Endothelial cell of umbilical vein (primary cell): Measurements from ENCODE around the gene TSN. TPM values are rescaled to one million over a fixed set of nuclear protein-coding genes. Genes with fewer than 3 reads are reported as not detected.
"Not testable (repeated sequence)": the region's sequence is repeated elsewhere in the genome, so short reads cannot be mapped to it uniquely, and the experiment has no call there.

Source experiments
- BruUV-seq: library from RNA; stranded (reverse); fragments of 400-500 nt; replicated peaks from 2 replicates; lab custom pipeline; 2021; lab: Mats Ljungman, UMichigan
- CTCF ChIA-PET: fragments of 300-600, 350-600 bp; sonication (Branson Sonifier 250); formaldehyde crosslinking; loops from one replicate; lab custom pipeline; 2021; ENCODE audit warnings: antibody characterized with exemption, inconsistent platforms; lab: Charles Lee
- POLR2A ChIA-PET: fragments of 300-600, 350-600 bp; sonication (Branson Sonifier 250); formaldehyde crosslinking; loops from one replicate; lab custom pipeline; 2021; ENCODE audit warnings: antibody characterized with exemption, inconsistent platforms; lab: Charles Lee
- DNase-seq: peaks from one replicate; pipeline ENCODE4 v3.0.0-alpha.2; 2011; ENCODE audit warnings: low read depth, low spot score
- FAIRE-seq: peaks from 2 replicates; lab custom pipeline; 2011; peaks lifted over from hg19 to GRCh38; lab: Jason Lieb, UNC
- H2AFZ ChIP-seq: 2 replicates; pipeline ENCODE4 v1.6.0; 2012; ENCODE audit warnings: low read depth, low read length, control low read depth, inconsistent platforms
- H3K27ac ChIP-seq: 2 replicates; pipeline ENCODE4 v1.5.1; 2011; ENCODE audit warnings: low read depth, mild to moderate bottlenecking, control low read depth, low read length, moderate library complexity; ENCODE audit not compliant: insufficient read depth
- H3K27me3 ChIP-seq, 2 experiments: 2 replicates each; pipeline versions ENCODE4 v1.6.0 to v1.6.1; 2011; ENCODE audit warnings: low read length in 2 of 2, mixed read lengths in 1 of 2; ENCODE audit not compliant: control insufficient read depth in 2 of 2, insufficient read depth in 2 of 2
- H3K36me3 ChIP-seq, 2 experiments: 2 replicates in 1 of 2; 3 replicates in 1 of 2; pipeline ENCODE4 v1.5.1; 2011; ENCODE audit warnings: low read length in 2 of 2, mild to moderate bottlenecking in 1 of 2, moderate library complexity in 1 of 2; ENCODE audit not compliant: control insufficient read depth in 2 of 2, insufficient read depth in 2 of 2; ENCODE audit errors: extremely low read depth in 1 of 2
- H3K4me1 ChIP-seq: 3 replicates; pipeline ENCODE4 v1.5.1; 2011; ENCODE audit warnings: mild to moderate bottlenecking, low read length; ENCODE audit not compliant: control insufficient read depth, insufficient read depth; ENCODE audit errors: extremely low read depth
- H3K4me2 ChIP-seq: 2 replicates; pipeline ENCODE4 v1.6.1; 2011; ENCODE audit warnings: low read length, control low read depth, mixed read lengths; ENCODE audit not compliant: insufficient read depth
- H3K4me3 ChIP-seq, 3 experiments: fragments of 200-600 bp in 1 of 3; sonication (generic), shearing (Covaris generic) in 1 of 3; replicated peaks in 1 of 3; 2 replicates each; pipeline ENCODE4 v1.5.1; 2011 to 2016; ENCODE audit warnings: control low read depth in 3 of 3, low read length in 3 of 3, mild to moderate bottlenecking in 2 of 3, inconsistent platforms in 1 of 3, low read depth in 1 of 3, moderate library complexity in 1 of 3; ENCODE audit not compliant: insufficient read depth in 1 of 3
- H3K79me2 ChIP-seq: 2 replicates; pipeline ENCODE4 v1.6.0; 2012; ENCODE audit warnings: low read length, inconsistent platforms; ENCODE audit not compliant: control insufficient read depth, insufficient read depth
- H3K9ac ChIP-seq: replicated peaks from 2 replicates; pipeline ENCODE3; 2011; ENCODE audit warnings: low read length, control low read depth; ENCODE audit not compliant: insufficient read depth; ENCODE audit errors: extremely low read depth
- H3K9me1 ChIP-seq: replicated peaks from 3 replicates; pipeline ENCODE4 v1.6.0; 2011; ENCODE audit warnings: mild to moderate bottlenecking, low read length; ENCODE audit not compliant: control insufficient read depth, insufficient read depth; ENCODE audit errors: extremely low read depth
- H3K9me3 ChIP-seq: replicated peaks from 2 replicates; pipeline ENCODE4 v1.5.1; 2012; ENCODE audit warnings: low read length, inconsistent platforms; ENCODE audit not compliant: control insufficient read depth, insufficient read depth
- H4K20me1 ChIP-seq: replicated peaks from 2 replicates; pipeline ENCODE3; 2011; ENCODE audit warnings: mild to moderate bottlenecking, low read length; ENCODE audit not compliant: control insufficient read depth, insufficient read depth; ENCODE audit errors: extremely low read depth
- POLR2AphosphoS5 ChIP-seq: IDR thresholded peaks from 2 replicates; pipeline ENCODE4 v1.6.1; 2012; ENCODE audit warnings: low read depth, mild to moderate bottlenecking, control low read depth, low read length, moderate library complexity; ENCODE audit not compliant: insufficient read depth
- dilution Hi-C: fragments of 300-500 bp; cut with MboI; formaldehyde crosslinking; loops from one replicate; pipeline ENCODE4 v1.15.0; 2019; ENCODE audit warnings: low sequenced_read_pairs; ENCODE audit not compliant: extremely low pct_ligation_motif_present
- intact Hi-C: fragments of 100-400 bp; cut with micrococcal nuclease; formaldehyde crosslinking; loops from one replicate; pipeline ENCODE4 v1.10.0; 2022
- polyA plus RNA-seq, 4 experiments: library from polyadenylated mRNA; depleted of rRNA in 3 of 4; stranded (reverse) in 3 of 4; unstranded in 1 of 4; fragments of >200 nt; gene quantifications; 2 replicates each; pipeline versions ENCODE4 v1.2.1 to v1.2.3, GENCODE V29; 2011 to 2012; ENCODE audit warnings: missing spikeins in 1 of 4
- total RNA-seq: library from RNA; stranded (reverse); gene quantifications from 2 replicates; pipeline ENCODE4 v1.2.3, GENCODE V29; 2021

TSN gene
- total and polyA plus RNA-seq, 2 donors (not counting 3 experiments of a cell fraction or from before 2014, with no cell fraction given) = 33.2 to 76.1 TPM

DNA sequence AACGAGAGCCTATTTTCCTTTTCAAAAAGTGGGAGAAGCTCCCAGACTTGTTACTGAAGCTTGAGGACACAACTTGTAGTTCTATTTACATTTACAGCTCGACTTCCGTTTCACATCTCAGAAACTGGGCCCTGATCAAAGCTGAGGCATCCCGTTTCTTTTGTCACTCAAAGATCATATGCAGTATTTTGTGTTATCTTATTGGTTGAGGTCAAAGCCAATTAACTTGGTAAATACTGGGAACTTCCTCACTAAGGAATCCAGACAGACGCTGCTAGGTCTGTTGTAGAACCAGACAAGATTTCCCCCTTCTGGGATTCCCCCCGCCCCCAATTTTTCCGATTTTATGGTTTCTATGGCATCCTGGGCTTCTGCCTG is 50.3 kb downstream of the TSN start:
- intact Hi-C loops = no loop called here
- dilution Hi-C loops = no loop called here
- Histone ChIP-seq H3K9ac (no peak overlapping the region), H3K79me2 (no peaks in the 10 kb centered on the region), H4K20me1 (no peaks in the 10 kb centered on the region), H3K27me3 (peaks cover 3 to 8% of the 10 kb centered on the region in 2 experiments), H2AFZ (no peak overlapping the region), H3K27ac (no peak overlapping the region), H3K4me1 (peaks cover 9% of the 10 kb centered on the region), H3K9me1 (no peaks in the 10 kb centered on the region), H3K36me3 (no peaks in the 10 kb centered on the region), H3K9me3 (no peaks in the 10 kb centered on the region), H3K4me3 (no peak overlapping the region), H3K4me2 (no peak overlapping the region)
- no peak for TF ChIP-seq POLR2AphosphoS5
- no peak for DNase-seq
- no TSS peak for BruUV-seq
- ChIA-PET CTCF (no interaction called here), POLR2A (no interaction called here)
- FAIRE-seq = no peak

GRCh38 chr2:121807771-121808170 is 52.3 kb downstream of the TSN start:
- H3K27ac ChIP-seq, H3K27me3 ChIP-seq, DNase-seq, H3K4me1 ChIP-seq, H3K9me1 ChIP-seq, H3K79me2 ChIP-seq, H4K20me1 ChIP-seq, intact Hi-C loops, BruUV-seq, H3K4me3 ChIP-seq, POLR2A ChIA-PET, H3K4me2 ChIP-seq, H3K36me3 ChIP-seq, FAIRE-seq, H2AFZ ChIP-seq, dilution Hi-C loops, H3K9me3 ChIP-seq, H3K9ac ChIP-seq: not testable (repeated sequence)
- CTCF ChIA-PET = interaction anchor here (0.6 kb wide), 1 partner anchor 490 kb away, joined by 3 read pairs; no protein-coding TSS in a partner anchor
